ENCODE data around the gene CAMSAP1.

The CAMSAP1 gene

GRCh38 chr9:135864447-135865049 is 42.8 kb downstream of the CAMSAP1 start:
- H3K9me3 ChIP-seq (ENCODE audit: control insufficient read depth in 5 of 5, low read length in 5 of 5), result no peaks in the 10 kb centered on the region
- H3K27ac ChIP-seq (ENCODE audit: low read depth, low read length), result no peak overlapping the region
- H3K36me3 ChIP-seq (ENCODE audit: control insufficient read depth in 5 of 5, insufficient read depth in 5 of 5, low read length in 5 of 5), result peaks cover 0 to 20% (median 10%) of the 10 kb centered on the region in 5 donors

GRCh38 chr9:135862809-135863208 is 44.5 kb downstream of the CAMSAP1 start:
- Histone ChIP-seq H3K27me3 (ENCODE audit: control insufficient read depth in 5 of 5, insufficient read depth in 4 of 5, low read length in 5 of 5) (no peaks in the 10 kb centered on the region), H3K9me3 (ENCODE audit: control insufficient read depth in 5 of 5, low read length in 5 of 5) (no peaks in the 10 kb centered on the region), H3K4me1 (ENCODE audit: control insufficient read depth in 5 of 5, insufficient read depth in 5 of 5, low read length in 5 of 5) (peaks cover 0 to 7% (median 6%) of the 10 kb centered on the region in 5 donors), H3K9ac (ENCODE audit: low read length in 5 of 5) (no peak overlapping the region), H3K36me3 (ENCODE audit: control insufficient read depth in 5 of 5, insufficient read depth in 5 of 5, low read length in 5 of 5) (peaks cover 0 to 23% (median 10%) of the 10 kb centered on the region in 5 donors), H3K27ac (ENCODE audit: low read depth, low read length) (no peak overlapping the region), H3K4me3 (ENCODE audit: low read depth in 1 of 5, low read length in 5 of 5) (no peak overlapping the region)

More at GRCh38 chr9:135864447-135865049, 42.8 kb downstream of the CAMSAP1 start:
- H3K9ac ChIP-seq (ENCODE audit: low read length in 5 of 5), result no peak overlapping the region
- H3K4me3 ChIP-seq (ENCODE audit: low read depth in 1 of 5, low read length in 5 of 5), result no peak overlapping the region
- H3K4me1 ChIP-seq (ENCODE audit: control insufficient read depth in 5 of 5, insufficient read depth in 5 of 5, low read length in 5 of 5), result peaks cover 0 to 7% (median 6%) of the 10 kb centered on the region in 5 donors
- no peaks in the 10 kb centered on the region for H3K27me3 ChIP-seq (ENCODE audit: control insufficient read depth in 5 of 5, insufficient read depth in 4 of 5, low read length in 5 of 5)

- no peaks in the 10 kb centered on the region for H3K4me1 ChIP-seq (ENCODE audit: control insufficient read depth in 5 of 5, insufficient read depth in 5 of 5, low read length in 5 of 5)
- no peaks in the 10 kb centered on the region for H3K9me3 ChIP-seq (ENCODE audit: control insufficient read depth in 5 of 5, low read length in 5 of 5)
- no peak overlapping the region for H3K9ac ChIP-seq (ENCODE audit: low read length in 5 of 5)
- no peak overlapping the region for H3K4me3 ChIP-seq (ENCODE audit: low read depth in 1 of 5, low read length in 5 of 5)
- no peaks in the 10 kb centered on the region for H3K27me3 ChIP-seq (ENCODE audit: control insufficient read depth in 5 of 5, insufficient read depth in 4 of 5, low read length in 5 of 5)
- H3K27ac ChIP-seq (ENCODE audit: low read depth, low read length), result no peak overlapping the region
- H3K36me3 ChIP-seq (ENCODE audit: control insufficient read depth in 5 of 5, insufficient read depth in 5 of 5, low read length in 5 of 5), result peaks cover 4 to 33% (median 18%) of the 10 kb centered on the region in 5 donors
Observed at GRCh38 chr9:135858491-135859185, 48.7 kb downstream of the CAMSAP1 start.

GRCh38 chr9:135857843-135858242 is 49.5 kb downstream of the CAMSAP1 start:
- H3K4me1 ChIP-seq (ENCODE audit: control insufficient read depth in 5 of 5, insufficient read depth in 5 of 5, low read length in 5 of 5), result no peaks in the 10 kb centered on the region
- no peak overlapping the region for H3K4me3 ChIP-seq (ENCODE audit: low read depth in 1 of 5, low read length in 5 of 5)
- no peaks in the 10 kb centered on the region for H3K27me3 ChIP-seq (ENCODE audit: control insufficient read depth in 5 of 5, insufficient read depth in 4 of 5, low read length in 5 of 5)
- peaks cover 4 to 38% (median 25%) of the 10 kb centered on the region in 5 donors for H3K36me3 ChIP-seq (ENCODE audit: control insufficient read depth in 5 of 5, insufficient read depth in 5 of 5, low read length in 5 of 5)
- H3K9ac ChIP-seq (ENCODE audit: low read length in 5 of 5), result no peak overlapping the region
- H3K9me3 ChIP-seq (ENCODE audit: control insufficient read depth in 5 of 5, low read length in 5 of 5), result no peaks in the 10 kb centered on the region
- H3K27ac ChIP-seq (ENCODE audit: low read depth, low read length), result no peak overlapping the region

- no peak overlapping the region for H3K9ac ChIP-seq (ENCODE audit: low read length in 5 of 5)
- no peaks in the 10 kb centered on the region for H3K27me3 ChIP-seq (ENCODE audit: control insufficient read depth in 5 of 5, insufficient read depth in 4 of 5, low read length in 5 of 5)
- peaks cover 4 to 40% (median 26%) of the 10 kb centered on the region in 5 donors for H3K36me3 ChIP-seq (ENCODE audit: control insufficient read depth in 5 of 5, insufficient read depth in 5 of 5, low read length in 5 of 5)
- no peak overlapping the region for H3K4me3 ChIP-seq (ENCODE audit: low read depth in 1 of 5, low read length in 5 of 5)
- H3K4me1 ChIP-seq (ENCODE audit: control insufficient read depth in 5 of 5, insufficient read depth in 5 of 5, low read length in 5 of 5), result no peaks in the 10 kb centered on the region
- no peaks in the 10 kb centered on the region for H3K9me3 ChIP-seq (ENCODE audit: control insufficient read depth in 5 of 5, low read length in 5 of 5)
- H3K27ac ChIP-seq (ENCODE audit: low read depth, low read length), result no peak overlapping the region
Observed at GRCh38 chr9:135857371-135857786, 50.0 kb downstream of the CAMSAP1 start.

- no peak overlapping the region for H3K27ac ChIP-seq (ENCODE audit: low read depth, low read length)
- no peaks in the 10 kb centered on the region for H3K27me3 ChIP-seq (ENCODE audit: control insufficient read depth in 5 of 5, insufficient read depth in 4 of 5, low read length in 5 of 5)
- no peak overlapping the region for H3K4me3 ChIP-seq (ENCODE audit: low read depth in 1 of 5, low read length in 5 of 5)
- no peak overlapping the region for H3K9ac ChIP-seq (ENCODE audit: low read length in 5 of 5)
- H3K4me1 ChIP-seq (ENCODE audit: control insufficient read depth in 5 of 5, insufficient read depth in 5 of 5, low read length in 5 of 5), result no peaks in the 10 kb centered on the region
- peaks cover 13 to 54% (median 35%) of the 10 kb centered on the region in 5 donors for H3K36me3 ChIP-seq (ENCODE audit: control insufficient read depth in 5 of 5, insufficient read depth in 5 of 5, low read length in 5 of 5)
- no peaks in the 10 kb centered on the region for H3K9me3 ChIP-seq (ENCODE audit: control insufficient read depth in 5 of 5, low read length in 5 of 5)
Observed at GRCh38 chr9:135851748-135852147, 55.6 kb downstream of the CAMSAP1 start.

GRCh38 chr9:135850737-135851136 is 56.6 kb downstream of the CAMSAP1 start:
- H3K27ac ChIP-seq (ENCODE audit: low read depth, low read length), result no peak overlapping the region
- no peaks in the 10 kb centered on the region for H3K27me3 ChIP-seq (ENCODE audit: control insufficient read depth in 5 of 5, insufficient read depth in 4 of 5, low read length in 5 of 5)
- no peak overlapping the region for H3K4me3 ChIP-seq (ENCODE audit: low read depth in 1 of 5, low read length in 5 of 5)
- no peaks in the 10 kb centered on the region for H3K4me1 ChIP-seq (ENCODE audit: control insufficient read depth in 5 of 5, insufficient read depth in 5 of 5, low read length in 5 of 5)
- H3K9me3 ChIP-seq (ENCODE audit: control insufficient read depth in 5 of 5, low read length in 5 of 5), result no peaks in the 10 kb centered on the region
- peaks cover 13 to 46% (median 30%) of the 10 kb centered on the region in 5 donors for H3K36me3 ChIP-seq (ENCODE audit: control insufficient read depth in 5 of 5, insufficient read depth in 5 of 5, low read length in 5 of 5)
- H3K9ac ChIP-seq (ENCODE audit: low read length in 5 of 5), result no peak overlapping the region

GRCh38 chr9:135849181-135849580 is 58.2 kb downstream of the CAMSAP1 start:
- Histone ChIP-seq H3K36me3 (ENCODE audit: control insufficient read depth in 5 of 5, insufficient read depth in 5 of 5, low read length in 5 of 5) (peaks cover 13 to 44% (median 30%) of the 10 kb centered on the region in 5 donors), H3K27me3 (ENCODE audit: control insufficient read depth in 5 of 5, insufficient read depth in 4 of 5, low read length in 5 of 5) (no peaks in the 10 kb centered on the region), H3K27ac (ENCODE audit: low read depth, low read length) (no peak overlapping the region), H3K9ac (ENCODE audit: low read length in 5 of 5) (no peak overlapping the region), H3K9me3 (ENCODE audit: control insufficient read depth in 5 of 5, low read length in 5 of 5) (no peaks in the 10 kb centered on the region), H3K4me1 (ENCODE audit: control insufficient read depth in 5 of 5, insufficient read depth in 5 of 5, low read length in 5 of 5) (no peaks in the 10 kb centered on the region), H3K4me3 (ENCODE audit: low read depth in 1 of 5, low read length in 5 of 5) (no peak overlapping the region)

GRCh38 chr9:135848341-135849047 is 58.9 kb downstream of the CAMSAP1 start:
- H3K9me3 ChIP-seq (ENCODE audit: control insufficient read depth in 5 of 5, low read length in 5 of 5), result peaks cover 0 to 2% (median 0%) of the 10 kb centered on the region in 5 donors
- H3K9ac ChIP-seq (ENCODE audit: low read length in 5 of 5), result no peak overlapping the region
- H3K4me1 ChIP-seq (ENCODE audit: control insufficient read depth in 5 of 5, insufficient read depth in 5 of 5, low read length in 5 of 5), result no peaks in the 10 kb centered on the region
- H3K4me3 ChIP-seq (ENCODE audit: low read depth in 1 of 5, low read length in 5 of 5), result no peak overlapping the region
- H3K36me3 ChIP-seq (ENCODE audit: control insufficient read depth in 5 of 5, insufficient read depth in 5 of 5, low read length in 5 of 5), result peaks cover 13 to 44% (median 29%) of the 10 kb centered on the region in 5 donors
- no peaks in the 10 kb centered on the region for H3K27me3 ChIP-seq (ENCODE audit: control insufficient read depth in 5 of 5, insufficient read depth in 4 of 5, low read length in 5 of 5)
- H3K27ac ChIP-seq (ENCODE audit: low read depth, low read length), result no peak overlapping the region

GRCh38 chr9:135847833-135848232 is 59.5 kb downstream of the CAMSAP1 start:
- no peak overlapping the region for H3K27ac ChIP-seq (ENCODE audit: low read depth, low read length)
- H3K9me3 ChIP-seq (ENCODE audit: control insufficient read depth in 5 of 5, low read length in 5 of 5), result peaks cover 0 to 2% (median 0%) of the 10 kb centered on the region in 5 donors
- H3K27me3 ChIP-seq (ENCODE audit: control insufficient read depth in 5 of 5, insufficient read depth in 4 of 5, low read length in 5 of 5), result no peaks in the 10 kb centered on the region
- no peak overlapping the region for H3K9ac ChIP-seq (ENCODE audit: low read length in 5 of 5)
- no peaks in the 10 kb centered on the region for H3K4me1 ChIP-seq (ENCODE audit: control insufficient read depth in 5 of 5, insufficient read depth in 5 of 5, low read length in 5 of 5)
- H3K36me3 ChIP-seq (ENCODE audit: control insufficient read depth in 5 of 5, insufficient read depth in 5 of 5, low read length in 5 of 5), result peaks cover 13 to 40% (median 24%) of the 10 kb centered on the region in 5 donors
- H3K4me3 ChIP-seq (ENCODE audit: low read depth in 1 of 5, low read length in 5 of 5), result no peak overlapping the region
